GM19397 (cell line): ENCODE data around the gene NR2E1.

Experiments used
- ATAC-seq: cut with Tn5 transposase; IDR thresholded peaks from one replicate; pipeline ENCODE4 v1.9.1; 2021; ENCODE audit warnings: mild to moderate bottlenecking, moderate library complexity; ENCODE audit not compliant: unreplicated experiment

NR2E1 gene

DNA sequence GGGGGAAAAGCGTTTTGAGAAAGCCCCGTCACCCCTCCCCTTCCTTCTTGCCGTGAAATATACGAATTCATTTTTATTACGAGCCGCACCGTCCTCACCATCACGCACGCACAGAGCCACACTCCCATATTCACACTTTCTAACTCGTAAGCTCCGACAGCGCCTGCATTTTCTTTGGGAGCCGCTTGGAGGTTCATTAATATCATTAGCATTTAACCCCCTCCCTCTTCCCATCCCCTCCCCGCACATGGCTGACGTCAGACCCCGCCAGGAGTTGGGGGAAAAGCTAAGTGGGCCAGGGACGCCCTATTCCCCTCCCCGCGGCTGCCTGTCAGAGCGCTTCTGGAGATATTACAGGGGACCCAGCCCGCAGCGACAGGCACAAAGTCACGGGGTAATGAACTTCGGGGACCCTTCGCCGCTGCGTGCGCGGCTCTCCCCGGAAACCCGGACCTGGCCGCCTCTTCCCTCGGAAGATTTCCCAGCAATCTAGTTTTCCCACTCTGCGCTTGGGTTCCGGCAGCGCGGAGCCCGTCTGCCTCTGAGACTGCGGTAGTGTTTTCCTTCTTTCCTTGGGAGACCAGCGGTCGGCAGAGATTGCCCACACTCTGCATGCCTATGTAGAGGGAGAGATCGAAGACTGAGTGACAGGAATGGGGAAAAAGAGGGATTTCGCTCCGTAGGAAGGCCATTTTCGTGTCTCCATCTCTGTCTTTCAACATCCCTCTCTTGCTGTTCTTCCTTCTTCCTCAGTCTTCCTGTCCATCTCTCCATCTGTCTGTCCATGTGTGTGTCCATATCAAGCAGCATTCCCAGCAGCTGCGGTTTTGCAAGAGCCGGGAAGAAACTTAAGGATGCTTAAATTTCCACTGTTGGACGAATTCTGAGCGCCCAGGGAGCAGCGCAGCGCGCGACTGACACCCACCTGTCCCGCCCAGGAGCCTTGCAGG is at the start of gene NR2E1:
Gene NR2E1, plus strand, starts transcription at position 309 of the 950 bp plus-strand sequence. CDS start 744 bp downstream, outside the sequence.
- no peak for ATAC-seq

DNA sequence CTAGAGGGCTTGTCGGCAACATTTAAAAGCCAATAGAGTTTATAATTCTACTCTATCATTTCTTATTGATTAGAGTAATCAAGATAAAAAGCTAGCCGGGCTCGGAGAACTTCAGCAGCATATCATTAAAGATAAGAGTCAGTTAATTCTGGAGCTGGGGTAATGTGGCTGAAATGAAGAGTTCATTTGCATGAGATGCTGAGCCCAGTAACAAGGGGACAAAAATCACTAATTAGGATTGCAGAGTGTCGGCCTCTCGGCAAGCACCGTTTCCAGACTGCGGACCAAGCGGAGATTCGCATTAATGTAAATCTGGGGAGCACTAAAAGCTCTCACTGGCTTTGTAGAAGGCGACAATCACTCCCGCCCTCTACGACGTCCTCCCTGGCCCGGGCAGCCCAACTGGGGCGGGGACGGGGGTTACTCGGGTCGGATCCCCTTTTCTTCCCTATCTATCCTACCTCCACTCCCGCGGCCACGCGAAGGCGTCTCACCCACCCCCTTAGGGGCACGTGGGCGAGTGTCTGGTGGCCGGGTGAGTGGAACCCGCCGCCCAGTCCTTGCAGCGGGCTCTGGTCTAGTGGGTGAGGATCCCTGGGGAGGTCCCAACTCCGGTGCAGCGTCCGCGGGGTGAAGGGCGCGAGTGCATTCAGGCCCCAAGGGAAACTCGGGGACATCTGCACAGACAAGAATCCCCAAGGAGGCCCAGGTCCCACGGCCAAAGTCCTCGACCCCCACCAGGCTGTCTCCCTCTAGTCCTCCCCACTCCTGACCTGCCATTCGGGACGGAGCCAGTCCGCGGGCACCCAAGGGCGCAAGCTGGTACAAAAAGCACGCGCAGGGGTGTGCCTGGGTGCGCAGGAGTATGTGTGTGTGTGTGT is 49.0 kb upstream of the NR2E1 start:
- no peak for ATAC-seq

GRCh38 chr6:108117427-108118358 is 48.1 kb upstream of the NR2E1 start:
- no peak for ATAC-seq

GRCh38 chr6:108118359-108118724 is 47.5 kb upstream of the NR2E1 start:
- ATAC-seq, result no peak

DNA sequence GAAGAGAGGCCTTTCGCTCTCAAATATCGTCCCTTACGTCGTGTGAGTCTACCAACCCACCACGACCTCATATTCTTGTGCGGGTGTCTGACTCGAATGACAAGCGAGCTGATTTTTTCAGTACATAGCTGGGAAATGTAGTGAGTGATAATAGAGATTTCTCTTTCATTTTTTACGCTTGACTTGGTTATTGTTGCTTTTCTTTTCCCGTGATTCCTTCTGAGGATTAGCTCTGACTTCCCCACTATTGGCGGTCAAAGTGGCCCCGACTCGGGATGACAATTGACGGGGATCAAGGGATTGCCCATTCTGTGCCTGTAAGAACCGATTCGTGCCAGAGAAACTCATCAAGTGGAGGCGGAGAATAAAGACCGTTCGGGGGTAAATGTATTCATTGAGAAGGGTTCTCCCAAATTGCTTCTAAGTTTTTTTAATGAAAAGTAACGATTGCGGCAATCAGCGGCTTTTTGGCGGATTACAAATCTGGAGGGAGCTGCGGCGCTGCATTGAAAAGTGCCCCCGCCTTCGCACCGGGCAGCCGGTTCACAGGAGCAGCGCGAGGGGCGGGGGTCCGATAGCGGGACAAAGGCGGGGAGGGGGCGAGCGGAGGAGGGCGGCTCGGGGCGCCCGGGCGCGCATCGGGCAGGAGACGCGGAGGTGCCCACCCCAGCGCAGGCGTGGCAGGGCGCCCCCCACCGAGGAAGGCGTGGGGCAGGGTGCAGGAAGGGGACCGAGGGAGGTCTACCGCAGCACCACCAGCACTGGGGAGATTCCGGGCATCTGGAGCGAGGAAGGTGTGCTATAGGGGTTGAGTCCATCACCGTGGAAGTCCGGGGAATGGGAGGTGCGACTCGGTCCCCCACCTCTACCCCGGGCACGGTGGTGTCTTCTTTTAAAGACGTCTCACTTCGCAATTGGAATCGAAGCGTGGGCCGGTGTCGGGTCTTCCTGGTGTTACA is 46.7 kb upstream of the NR2E1 start:
- no peak for ATAC-seq

DNA sequence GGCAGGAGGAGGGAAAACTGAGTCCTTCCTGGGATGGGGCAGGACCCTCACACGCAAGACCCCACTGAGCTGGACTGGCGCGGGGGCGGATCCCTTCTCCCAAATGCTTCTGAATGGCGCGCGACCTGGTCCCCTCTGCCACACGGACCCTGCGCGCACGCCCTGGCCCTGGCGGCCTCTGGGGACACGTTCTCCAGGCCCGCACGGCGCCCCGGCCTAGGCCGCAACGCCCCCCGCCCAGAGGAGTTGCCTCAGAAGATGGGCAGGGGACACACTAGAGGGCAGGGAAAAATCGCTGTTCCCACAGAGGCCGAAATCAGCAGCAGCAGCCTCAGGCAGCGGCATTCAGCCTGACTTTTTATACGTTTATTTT is 46.1 kb upstream of the NR2E1 start:
- ATAC-seq, result no peak

DNA sequence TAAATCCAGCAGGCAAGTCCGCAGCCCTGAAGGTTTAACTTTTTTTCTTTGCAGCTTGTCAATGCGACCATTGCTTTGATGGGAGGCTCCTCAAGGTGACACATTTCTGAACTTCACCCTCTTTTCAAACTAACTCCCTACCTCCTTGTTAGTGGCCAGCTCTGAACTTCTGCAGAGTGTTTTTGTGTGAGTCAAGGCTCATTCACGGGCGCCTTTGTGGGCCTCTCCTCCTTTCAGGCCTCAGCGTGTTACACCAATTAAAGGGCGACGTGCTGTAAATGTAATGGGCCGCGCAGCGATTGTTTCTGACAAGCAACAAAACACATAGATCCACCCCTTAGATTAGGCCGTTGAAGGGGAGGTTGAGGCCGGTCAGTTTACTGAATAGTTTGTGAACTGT is 45.5 kb upstream of the NR2E1 start:
- ATAC-seq, result no peak

DNA sequence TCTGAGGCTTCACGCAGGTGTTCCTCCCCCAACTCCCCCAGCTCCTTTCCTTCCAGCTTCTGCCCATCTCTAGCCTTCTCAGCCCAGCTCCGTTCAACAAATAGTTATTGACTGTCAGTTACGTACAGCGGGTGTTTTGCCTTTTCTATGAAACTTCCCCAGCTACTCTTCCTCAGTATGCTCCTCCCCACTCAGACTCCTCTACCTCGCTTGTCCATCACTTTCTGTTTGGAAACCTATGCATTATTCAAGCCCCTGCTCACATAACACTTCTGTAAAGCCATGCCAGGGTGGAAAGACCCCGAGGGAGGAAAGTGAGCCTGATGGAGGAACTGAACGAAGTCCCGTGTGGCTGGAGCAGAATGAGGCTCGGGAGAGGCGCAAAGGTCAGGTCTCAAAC is 44.2 kb upstream of the NR2E1 start:
- no peak for ATAC-seq

DNA sequence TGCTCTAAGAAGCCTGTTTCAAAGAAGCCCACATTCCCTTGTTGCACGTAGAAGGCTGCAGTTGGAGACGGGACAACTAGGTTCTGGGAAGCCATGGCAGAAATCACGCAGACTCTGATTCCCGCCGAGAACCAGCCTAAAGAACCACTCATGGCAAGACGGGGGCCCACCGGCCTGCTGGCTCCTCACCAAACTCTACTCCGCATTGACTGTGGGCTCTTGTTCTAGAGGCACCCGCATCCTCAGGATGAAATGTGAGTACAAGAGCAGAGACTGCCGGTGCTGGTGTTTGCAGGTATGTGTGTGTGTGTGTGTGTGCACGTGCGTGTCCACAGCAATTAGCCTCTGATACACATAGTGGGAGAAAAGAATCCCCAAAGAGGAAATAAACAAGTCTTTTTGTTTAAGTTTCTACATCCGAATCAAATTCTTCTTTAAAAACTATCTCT is 42.3 kb upstream of the NR2E1 start:
- no peak for ATAC-seq

GRCh38 chr6:108123946-108124345 is 41.9 kb upstream of the NR2E1 start:
- ATAC-seq, result no peak

DNA sequence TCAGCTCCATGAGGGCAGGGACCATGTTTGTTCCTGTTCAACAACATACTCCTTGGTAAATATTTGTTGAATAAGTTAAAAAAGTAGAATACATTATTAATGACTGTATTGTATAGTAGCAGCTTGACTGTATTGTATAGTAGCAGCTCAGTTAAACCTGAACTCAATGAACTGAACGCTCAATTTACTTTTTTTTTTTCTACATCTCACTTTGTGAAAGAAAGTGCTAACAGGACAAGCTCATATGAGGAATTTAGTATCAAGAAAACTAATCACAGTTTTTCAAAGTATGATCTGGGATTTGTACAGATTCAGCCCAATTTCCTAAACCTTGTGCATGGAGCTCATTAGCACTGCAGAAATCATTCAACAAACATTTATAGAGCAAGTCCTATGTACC is 38.8 kb upstream of the NR2E1 start:
- no peak for ATAC-seq

- no peak for ATAC-seq
These were observed 38.0 kb upstream of the NR2E1 start for GRCh38 chr6:108127826-108128225.

- no peak for ATAC-seq
These were observed 35.6 kb upstream of the NR2E1 start for GRCh38 chr6:108130262-108130661.

DNA sequence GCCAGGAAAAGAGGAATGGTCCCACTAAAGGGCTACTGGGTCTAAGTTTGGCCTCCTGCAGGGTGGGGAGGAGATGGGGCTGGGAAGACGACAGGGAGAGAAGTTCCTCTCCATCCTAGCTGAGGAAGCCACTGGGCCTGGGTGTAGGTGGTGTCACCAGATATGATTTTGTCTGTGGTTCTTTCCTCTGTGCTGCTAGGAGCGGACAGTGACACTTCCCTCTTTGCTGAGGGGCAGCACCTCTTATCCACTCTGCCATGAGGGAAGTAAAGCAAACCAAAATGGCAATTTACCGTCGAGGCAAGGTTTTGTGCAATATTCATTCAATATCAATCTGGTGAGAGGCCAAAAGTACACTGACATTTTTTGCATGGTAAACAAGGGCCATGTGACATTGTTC is 33.0 kb upstream of the NR2E1 start:
- ATAC-seq, result no peak

DNA sequence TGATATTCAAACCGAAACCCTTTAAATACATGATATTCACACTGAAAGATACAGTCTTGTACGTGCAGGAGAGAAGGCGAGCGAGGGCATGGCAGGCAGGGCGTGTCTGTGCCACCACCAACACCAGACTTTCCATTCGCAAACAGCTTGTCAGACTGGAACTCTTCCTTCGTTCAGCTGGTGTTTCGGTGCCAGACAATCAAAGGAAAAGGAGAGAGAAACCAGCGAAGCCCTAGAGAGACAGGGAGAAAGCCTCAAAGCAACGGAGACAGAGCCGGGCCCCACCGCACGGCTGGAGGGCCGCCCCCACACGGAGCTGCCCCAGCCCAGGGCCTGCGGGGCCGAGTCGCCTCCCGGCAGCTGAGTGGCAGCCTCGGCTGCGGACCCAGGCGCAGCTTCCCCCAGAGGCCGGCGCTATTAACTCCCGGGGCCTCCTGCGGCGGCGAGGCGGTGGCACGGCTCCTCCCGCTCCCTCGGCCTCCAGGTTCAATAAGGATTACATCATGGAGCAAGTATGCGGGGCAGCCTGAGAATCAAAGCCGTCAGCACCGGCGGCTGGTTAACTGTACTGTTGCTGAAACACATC is 32.1 kb upstream of the NR2E1 start:
- ATAC-seq, result no peak

- no peak for ATAC-seq
These were observed 31.4 kb upstream of the NR2E1 start for GRCh38 chr6:108134213-108134970.

GRCh38 chr6:108142240-108142639 is 23.6 kb upstream of the NR2E1 start:
- no peak for ATAC-seq

GRCh38 chr6:108145639-108146038 is 20.2 kb upstream of the NR2E1 start:
- no peak for ATAC-seq
